HG02759 (cell line): ENCODE data around the gene ARSG.
"Not testable (repeated sequence)": the region's sequence is repeated elsewhere in the genome, so short reads cannot be mapped to it uniquely, and the experiment has no call there.

Source experiments
- ATAC-seq: cut with Tn5 transposase; IDR thresholded peaks from one replicate; pipeline ENCODE4 v1.9.1; 2021; ENCODE audit warnings: mild to moderate bottlenecking, moderate library complexity; ENCODE audit not compliant: unreplicated experiment

The ARSG gene

GRCh38 chr17:68391561-68392268, 100.4 kb downstream of the ARSG start:
- no peak for ATAC-seq

- ATAC-seq: no peak
Measured at GRCh38 chr17:68394608-68395331, 103.5 kb downstream of the ARSG start.

- ATAC-seq: no peak
Measured at GRCh38 chr17:68396226-68397107, 105.2 kb downstream of the ARSG start.

GRCh38 chr17:68397108-68397536, 105.8 kb downstream of the ARSG start:
- ATAC-seq: no peak

GRCh38 chr17:68398691-68399637, 107.7 kb downstream of the ARSG start:
- ATAC-seq: peak; percentile 83

- no peak for ATAC-seq
Measured at GRCh38 chr17:68399638-68400403, 108.5 kb downstream of the ARSG start.

GRCh38 chr17:68400404-68400735, 109.1 kb downstream of the ARSG start:
- no peak for ATAC-seq

- ATAC-seq: no peak
Measured at GRCh38 chr17:68401288-68401687, 110.0 kb downstream of the ARSG start.

- ATAC-seq: no peak
Measured at GRCh38 chr17:68403122-68403521, 111.8 kb downstream of the ARSG start.

- not testable (repeated sequence) for ATAC-seq
Measured at GRCh38 chr17:68403837-68404236, 112.5 kb downstream of the ARSG start.

- ATAC-seq: not testable (repeated sequence)
Measured at GRCh38 chr17:68407656-68408055, 116.4 kb downstream of the ARSG start.

- ATAC-seq: not testable (repeated sequence)
Measured at GRCh38 chr17:68413597-68414560, 122.6 kb downstream of the ARSG start.

- not testable (repeated sequence) for ATAC-seq
Measured at GRCh38 chr17:68414901-68415300, 123.6 kb downstream of the ARSG start.

- no peak for ATAC-seq
Measured at GRCh38 chr17:68417317-68417716, 126.0 kb downstream of the ARSG start.

GRCh38 chr17:68418876-68419275, 127.6 kb downstream of the ARSG start:
- ATAC-seq: no peak

- ATAC-seq: no peak
Measured at GRCh38 chr17:68420065-68420464, 128.8 kb downstream of the ARSG start.

- ATAC-seq: no peak
Measured at GRCh38 chr17:68421486-68421885, 130.2 kb downstream of the ARSG start.

GRCh38 chr17:68422821-68423220, 131.5 kb downstream of the ARSG start:
- no peak for ATAC-seq
